Lung (tissue), 12 donors: ENCODE data around the gene IFT52. TPM values are rescaled to one million over a fixed set of nuclear protein-coding genes. Genes with fewer than 3 reads are reported as not detected.
A peak's percentile ranks its signal among the peaks of the same experiment; 100 is the strongest.

ENCODE experiments used
- ATAC-seq: fragments of 200-7000 bp; cut with Tn5 transposase; one replicate; pipeline ENCODE4 v1.9.1; 2020; ENCODE audit warnings: moderate number of reproducible peaks; ENCODE audit not compliant: insufficient read depth, low FRiP score
- DNase-seq, 3 donors: peaks; one replicate each; pipeline ENCODE4 v3.0.0-alpha.2; 2013 to 2017
- H3K27ac ChIP-seq, 2 donors: one replicate each; pipeline ENCODE4 v1.5.1; 2013; ENCODE audit warnings: mild to moderate bottlenecking in 2 of 2, moderate library complexity in 2 of 2, control low read depth in 1 of 2, inconsistent platforms in 1 of 2, low read depth in 1 of 2, low read length in 1 of 2
- H3K27me3 ChIP-seq, 3 donors: one replicate each; pipeline ENCODE4 v1.5.1; 2013; ENCODE audit warnings: low read length in 2 of 3; ENCODE audit not compliant: control insufficient read depth in 3 of 3, insufficient read depth in 3 of 3
- H3K36me3 ChIP-seq, 4 donors: one replicate each; pipeline ENCODE4 v1.5.1; 2013; ENCODE audit warnings: low read length in 4 of 4, mild to moderate bottlenecking in 1 of 4, moderate library complexity in 1 of 4; ENCODE audit not compliant: control insufficient read depth in 4 of 4, insufficient read depth in 4 of 4
- H3K4me1 ChIP-seq, 5 donors: one replicate each; pipeline ENCODE4 v1.5.1; 2013; ENCODE audit warnings: low read length in 5 of 5, mild to moderate bottlenecking in 2 of 5, moderate library complexity in 1 of 5; ENCODE audit not compliant: control insufficient read depth in 5 of 5, insufficient read depth in 5 of 5
- H3K4me3 ChIP-seq: one replicate; pipeline ENCODE4 v1.5.1; 2013; ENCODE audit warnings: mild to moderate bottlenecking, control low read depth, moderate library complexity
- H3K9ac ChIP-seq, 2 donors: one replicate each; pipeline ENCODE4 v1.5.1; 2013; ENCODE audit warnings: low read length in 2 of 2, control low read depth in 1 of 2; ENCODE audit not compliant: insufficient read depth in 1 of 2
- H3K9me3 ChIP-seq, 4 donors: one replicate each; pipeline ENCODE4 v1.5.1; 2013; ENCODE audit warnings: low read length in 3 of 4, mild to moderate bottlenecking in 1 of 4, moderate library complexity in 1 of 4; ENCODE audit not compliant: control insufficient read depth in 4 of 4, insufficient read depth in 3 of 4
- CTCF ChIP-seq: IDR thresholded peaks from 2 replicates; pipeline ENCODE4 v1.5.1; 2012; ENCODE audit warnings: mild to moderate bottlenecking; ENCODE audit errors: control extremely low read depth, extremely low read depth
- WGBS, 2 donors: extraction: QIAGEN DNeasy Blood & Tissue Kit; methylation state at CpG; one replicate each; pipeline ENCODE4 v1.1.7; 2013; 5-methylcytosine and 5-hydroxymethylcytosine counted together
- polyA plus RNA-seq, 2 donors: library from polyadenylated mRNA; stranded (reverse); fragments of 200-250 nt; gene quantifications; one replicate each; pipeline ENCODE4 v1.2.1, GENCODE V29; 2013
- total RNA-seq, 2 donors: library from RNA; depleted of rRNA in 1 of 2; stranded (reverse); fragments of >200 nt in 1 of 2; gene quantifications; one replicate each; pipeline ENCODE4 v1.2.1, GENCODE V29; 2014 to 2021
- donor health status: control.
- donor health status: control.
- donor health status: Bipolar disorder and iron deficiency.
- donor health status: healthy.
- donor health status: DM: yes; HTN: yes; CAD: no.

The IFT52 gene
- total and polyA plus RNA-seq, 4 donors: 16.0 to 49.0 (median 22.5) TPM

- no peak for TF ChIP-seq CTCF
- 94 to 97% methylated on average over 9 of the region's 9 CpGs for WGBS, 2 donors
- no peaks in the 10 kb centered on the region for H3K9me3 ChIP-seq
- no peak overlapping the region for H3K4me3 ChIP-seq
- H3K9ac ChIP-seq: no peak overlapping the region
- H3K36me3 ChIP-seq: no peaks in the 10 kb centered on the region
- H3K27ac ChIP-seq: no peak overlapping the region
- H3K4me1 ChIP-seq: no peaks in the 10 kb centered on the region
- H3K27me3 ChIP-seq: no peaks in the 10 kb centered on the region
- DNase-seq (no peak), ATAC-seq (no peak)
These were observed 100.3 kb downstream of the IFT52 start for GRCh38 chr20:43690943-43691598.

- no peak for TF ChIP-seq CTCF
- no peak for ATAC-seq
- WGBS, 2 donors: 91 to 92% methylated on average over 5 of the region's 5 CpGs
These were observed 101.3 kb downstream of the IFT52 start for GRCh38 chr20:43691928-43692524.

GRCh38 chr20:43694763-43695162 is 104.0 kb downstream of the IFT52 start:
- no peak for TF ChIP-seq CTCF
- Histone ChIP-seq H3K27ac (no peak overlapping the region), H3K4me3 (no peak overlapping the region), H3K9ac (no peak overlapping the region), H3K9me3 (no peaks in the 10 kb centered on the region), H3K36me3 (no peaks in the 10 kb centered on the region), H3K27me3 (no peaks in the 10 kb centered on the region), H3K4me1 (no peaks in the 10 kb centered on the region)
- WGBS, 2 donors: 99% methylated on average over 3 of the region's 3 CpGs
- ATAC-seq (no peak), DNase-seq (no peak)

More at GRCh38 chr20:43691928-43692524, 101.3 kb downstream of the IFT52 start:
- Histone ChIP-seq H3K36me3 (no peaks in the 10 kb centered on the region), H3K9ac (no peak overlapping the region), H3K27me3 (no peaks in the 10 kb centered on the region), H3K4me3 (no peak overlapping the region), H3K27ac (no peak overlapping the region), H3K4me1 (no peaks in the 10 kb centered on the region), H3K9me3 (no peaks in the 10 kb centered on the region)
- peak in 2 of 3 donors; percentile 14 to 23 for DNase-seq
